Astrocyte (in vitro differentiated cells and primary cell): ENCODE measurements around the gene BPIFB1.

Source experiments
- EZH2 ChIP-seq: IDR thresholded peaks from 2 replicates; pipeline ENCODE4 v1.6.1; 2012; ENCODE audit warnings: mild to moderate bottlenecking, low read length, inconsistent platforms; ENCODE audit not compliant: insufficient read depth
- TF ChIP-seq, protein P1 (sequence below): IDR thresholded peaks from 2 replicates; pipeline ENCODE4 v1.5.1; 2011; ENCODE audit warnings: low read depth, mild to moderate bottlenecking, inconsistent platforms, low read length, moderate library complexity; ENCODE audit not compliant: insufficient read depth

- TF ChIP-seq, protein P1, sequence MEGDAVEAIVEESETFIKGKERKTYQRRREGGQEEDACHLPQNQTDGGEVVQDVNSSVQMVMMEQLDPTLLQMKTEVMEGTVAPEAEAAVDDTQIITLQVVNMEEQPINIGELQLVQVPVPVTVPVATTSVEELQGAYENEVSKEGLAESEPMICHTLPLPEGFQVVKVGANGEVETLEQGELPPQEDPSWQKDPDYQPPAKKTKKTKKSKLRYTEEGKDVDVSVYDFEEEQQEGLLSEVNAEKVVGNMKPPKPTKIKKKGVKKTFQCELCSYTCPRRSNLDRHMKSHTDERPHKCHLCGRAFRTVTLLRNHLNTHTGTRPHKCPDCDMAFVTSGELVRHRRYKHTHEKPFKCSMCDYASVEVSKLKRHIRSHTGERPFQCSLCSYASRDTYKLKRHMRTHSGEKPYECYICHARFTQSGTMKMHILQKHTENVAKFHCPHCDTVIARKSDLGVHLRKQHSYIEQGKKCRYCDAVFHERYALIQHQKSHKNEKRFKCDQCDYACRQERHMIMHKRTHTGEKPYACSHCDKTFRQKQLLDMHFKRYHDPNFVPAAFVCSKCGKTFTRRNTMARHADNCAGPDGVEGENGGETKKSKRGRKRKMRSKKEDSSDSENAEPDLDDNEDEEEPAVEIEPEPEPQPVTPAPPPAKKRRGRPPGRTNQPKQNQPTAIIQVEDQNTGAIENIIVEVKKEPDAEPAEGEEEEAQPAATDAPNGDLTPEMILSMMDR, result no peak
- TF ChIP-seq EZH2, result no peak
These were observed 3.0 kb downstream of the BPIFB1 start for GRCh38 chr20:33285861-33286495.
